ENCODE data around the gene C1RL.

DNA sequence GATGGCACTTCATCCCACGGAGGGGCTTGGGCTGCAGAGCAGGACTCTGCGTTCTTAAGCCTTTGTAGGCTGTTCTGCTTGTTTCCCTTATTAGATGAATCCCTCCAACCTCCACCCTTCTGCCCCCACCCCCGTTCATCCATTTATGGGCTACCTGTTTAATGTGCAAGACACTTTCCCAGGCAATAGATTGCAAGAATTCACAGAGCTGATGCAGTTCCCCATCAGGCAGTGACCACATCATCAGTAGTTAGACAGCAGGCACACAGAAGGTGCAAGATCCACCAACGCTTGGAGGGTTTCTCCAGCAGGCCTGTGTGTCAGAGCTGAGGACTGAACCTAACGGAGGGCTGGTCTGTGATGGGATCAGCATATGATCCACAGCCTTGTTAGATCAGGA lies 15.5 kb downstream of the C1RL start:
- TF ChIP-seq, protein P1, sequence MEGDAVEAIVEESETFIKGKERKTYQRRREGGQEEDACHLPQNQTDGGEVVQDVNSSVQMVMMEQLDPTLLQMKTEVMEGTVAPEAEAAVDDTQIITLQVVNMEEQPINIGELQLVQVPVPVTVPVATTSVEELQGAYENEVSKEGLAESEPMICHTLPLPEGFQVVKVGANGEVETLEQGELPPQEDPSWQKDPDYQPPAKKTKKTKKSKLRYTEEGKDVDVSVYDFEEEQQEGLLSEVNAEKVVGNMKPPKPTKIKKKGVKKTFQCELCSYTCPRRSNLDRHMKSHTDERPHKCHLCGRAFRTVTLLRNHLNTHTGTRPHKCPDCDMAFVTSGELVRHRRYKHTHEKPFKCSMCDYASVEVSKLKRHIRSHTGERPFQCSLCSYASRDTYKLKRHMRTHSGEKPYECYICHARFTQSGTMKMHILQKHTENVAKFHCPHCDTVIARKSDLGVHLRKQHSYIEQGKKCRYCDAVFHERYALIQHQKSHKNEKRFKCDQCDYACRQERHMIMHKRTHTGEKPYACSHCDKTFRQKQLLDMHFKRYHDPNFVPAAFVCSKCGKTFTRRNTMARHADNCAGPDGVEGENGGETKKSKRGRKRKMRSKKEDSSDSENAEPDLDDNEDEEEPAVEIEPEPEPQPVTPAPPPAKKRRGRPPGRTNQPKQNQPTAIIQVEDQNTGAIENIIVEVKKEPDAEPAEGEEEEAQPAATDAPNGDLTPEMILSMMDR (IDR thresholded peaks at IDR 0.05; ENCODE audit: poor library complexity) = no peak
- TF ChIP-seq EZH2phosphoT487 (IDR thresholded peaks at IDR 0.05; ENCODE audit: low read depth, severe bottlenecking, unreplicated experiment) (no peak), EZH2 (IDR thresholded peaks at IDR 0.05; ENCODE audit: borderline replicate concordance) (no peak)

Measured in hepatocyte (in vitro differentiated cells).